Loucy (cell line): ENCODE results near the gene WFDC5.

ENCODE experiments used
- H2AFZ ChIP-seq: fragments of 200-600 bp; sonication (generic); 2 replicates; pipeline ENCODE4 v1.6.0; 2016; ENCODE audit warnings: antibody characterized with exemption, mild to moderate bottlenecking, low read length, moderate library complexity
- H3F3A ChIP-seq: fragments of 200-600 bp; 2 replicates; pipeline ENCODE4 v1.6.0; 2016; ENCODE audit warnings: antibody characterized with exemption, low read depth, mild to moderate bottlenecking
- H3K27me3 ChIP-seq: fragments of 200-600 bp; sonication (generic); 2 replicates; pipeline ENCODE4 v1.6.1; 2014; ENCODE audit warnings: low read length, mild to moderate bottlenecking; ENCODE audit not compliant: insufficient read depth, poor library complexity, severe bottlenecking
- H3K36me3 ChIP-seq: fragments of 200-600 bp; sonication (generic); 2 replicates; pipeline ENCODE4 v1.6.1; 2016; ENCODE audit warnings: low read length; ENCODE audit not compliant: insufficient read depth
- H3K4me1 ChIP-seq: fragments of 200-600 bp; sonication (generic); 2 replicates; pipeline ENCODE4 v1.5.1; 2014; ENCODE audit warnings: low read length, mild to moderate bottlenecking; ENCODE audit not compliant: insufficient read depth, poor library complexity, severe bottlenecking
- H3K4me2 ChIP-seq: fragments of 200-600 bp; sonication (generic); 2 replicates; pipeline ENCODE4 v1.6.0; 2014; ENCODE audit warnings: antibody characterized with exemption, low read length, low read depth, mild to moderate bottlenecking; ENCODE audit not compliant: poor library complexity, severe bottlenecking
- H3K4me3 ChIP-seq: fragments of 200-600 bp; sonication (generic); 2 replicates; pipeline ENCODE4 v1.5.1; 2014; ENCODE audit warnings: low read length, mild to moderate bottlenecking, mixed read lengths; ENCODE audit not compliant: poor library complexity, severe bottlenecking
- H3K79me2 ChIP-seq: fragments of 200-600 bp; sonication (generic); 2 replicates; pipeline ENCODE4 v1.6.1; 2014; ENCODE audit warnings: low read length; ENCODE audit not compliant: insufficient read depth
- H3K9ac ChIP-seq: fragments of 200-600 bp; sonication (generic); 2 replicates; pipeline ENCODE4 v1.6.0; 2014; ENCODE audit warnings: mild to moderate bottlenecking, low read depth, low read length, moderate library complexity; ENCODE audit not compliant: poor library complexity, severe bottlenecking
- H3K9me2 ChIP-seq: fragments of 200-600 bp; sonication (generic); replicated peaks from 2 replicates; pipeline ENCODE4 v1.6.1; 2016; ENCODE audit warnings: low read depth, low read length, mixed read lengths
- H3K9me3 ChIP-seq: fragments of 200-600 bp; sonication (generic); 2 replicates; pipeline ENCODE4 v1.6.1; 2014; ENCODE audit warnings: mild to moderate bottlenecking, antibody characterized with exemption, low read length, low read depth; ENCODE audit not compliant: insufficient read depth
- H4K20me1 ChIP-seq: fragments of 200-600 bp; sonication (generic); 2 replicates; pipeline ENCODE4 v1.6.0; 2014; ENCODE audit warnings: antibody characterized with exemption, low read length, mild to moderate bottlenecking; ENCODE audit not compliant: insufficient read depth, poor library complexity, severe bottlenecking
- EZH2phosphoT487 ChIP-seq: fragments of 200-600 bp; IDR thresholded peaks from 2 replicates; pipeline ENCODE4 v1.6.1; 2018; ENCODE audit warnings: antibody characterized with exemption, mild to moderate bottlenecking, moderate library complexity, borderline replicate concordance
- TF ChIP-seq, protein P1 (sequence below): fragments of 200-600 bp; sonication (generic); conservative IDR thresholded peaks from 2 replicates; pipeline ENCODE4 v1.5.1; 2014; ENCODE audit warnings: mild to moderate bottlenecking, antibody characterized with exemption, low read length

Gene WFDC5

GRCh38 chr20:45119556-45120266 is 4.7 kb upstream of the WFDC5 start:
- no peak overlapping the region for H3K4me3 ChIP-seq
- no peak overlapping the region for H2AFZ ChIP-seq
- TF ChIP-seq, protein P1, sequence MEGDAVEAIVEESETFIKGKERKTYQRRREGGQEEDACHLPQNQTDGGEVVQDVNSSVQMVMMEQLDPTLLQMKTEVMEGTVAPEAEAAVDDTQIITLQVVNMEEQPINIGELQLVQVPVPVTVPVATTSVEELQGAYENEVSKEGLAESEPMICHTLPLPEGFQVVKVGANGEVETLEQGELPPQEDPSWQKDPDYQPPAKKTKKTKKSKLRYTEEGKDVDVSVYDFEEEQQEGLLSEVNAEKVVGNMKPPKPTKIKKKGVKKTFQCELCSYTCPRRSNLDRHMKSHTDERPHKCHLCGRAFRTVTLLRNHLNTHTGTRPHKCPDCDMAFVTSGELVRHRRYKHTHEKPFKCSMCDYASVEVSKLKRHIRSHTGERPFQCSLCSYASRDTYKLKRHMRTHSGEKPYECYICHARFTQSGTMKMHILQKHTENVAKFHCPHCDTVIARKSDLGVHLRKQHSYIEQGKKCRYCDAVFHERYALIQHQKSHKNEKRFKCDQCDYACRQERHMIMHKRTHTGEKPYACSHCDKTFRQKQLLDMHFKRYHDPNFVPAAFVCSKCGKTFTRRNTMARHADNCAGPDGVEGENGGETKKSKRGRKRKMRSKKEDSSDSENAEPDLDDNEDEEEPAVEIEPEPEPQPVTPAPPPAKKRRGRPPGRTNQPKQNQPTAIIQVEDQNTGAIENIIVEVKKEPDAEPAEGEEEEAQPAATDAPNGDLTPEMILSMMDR: no peak
- TF ChIP-seq EZH2phosphoT487: no peak
- no peaks in the 10 kb centered on the region for H3K9me2 ChIP-seq
- H3K36me3 ChIP-seq: no peaks in the 10 kb centered on the region
- no peaks in the 10 kb centered on the region for H3K9me3 ChIP-seq
- H3K4me2 ChIP-seq: no peak overlapping the region
- no peaks in the 10 kb centered on the region for H3F3A ChIP-seq
- H3K4me1 ChIP-seq: no peaks in the 10 kb centered on the region
- H3K9ac ChIP-seq: no peak overlapping the region
- no peaks in the 10 kb centered on the region for H3K27me3 ChIP-seq
- no peaks in the 10 kb centered on the region for H4K20me1 ChIP-seq
- H3K79me2 ChIP-seq: no peaks in the 10 kb centered on the region

GRCh38 chr20:45118028-45118427 is 3.1 kb upstream of the WFDC5 start:
- H3K27me3 ChIP-seq: no peaks in the 10 kb centered on the region
- no peaks in the 10 kb centered on the region for H3K9me2 ChIP-seq
- no peak for TF ChIP-seq EZH2phosphoT487
- TF ChIP-seq, protein P1: peak; percentile 47
- no peak overlapping the region for H3K4me2 ChIP-seq
- H4K20me1 ChIP-seq: no peaks in the 10 kb centered on the region
- no peaks in the 10 kb centered on the region for H3K36me3 ChIP-seq
- no peak overlapping the region for H3K9ac ChIP-seq
- no peak overlapping the region for H2AFZ ChIP-seq
- H3K4me3 ChIP-seq: no peak overlapping the region
- no peaks in the 10 kb centered on the region for H3K79me2 ChIP-seq
- H3F3A ChIP-seq: no peaks in the 10 kb centered on the region
- no peaks in the 10 kb centered on the region for H3K9me3 ChIP-seq
- no peaks in the 10 kb centered on the region for H3K4me1 ChIP-seq

DNA sequence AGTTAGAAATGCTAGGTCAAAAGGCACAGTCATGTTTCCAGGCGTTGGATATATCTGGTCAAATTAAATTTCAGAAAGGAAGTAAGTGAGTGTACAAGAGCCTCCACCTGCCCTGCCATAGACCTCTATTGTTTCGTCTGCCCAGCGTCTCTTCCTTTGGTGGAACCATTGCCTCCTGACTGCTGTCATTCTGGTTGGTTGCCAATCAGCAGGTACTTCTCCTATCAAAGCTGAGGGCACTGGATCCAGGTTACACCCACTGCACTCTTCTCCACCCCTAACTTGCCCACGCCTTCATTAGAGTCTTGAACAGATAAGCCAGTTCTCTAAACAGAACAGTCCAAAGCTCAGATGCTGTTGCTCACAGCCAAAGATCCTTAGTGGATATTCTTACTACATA is 2.6 kb upstream of the WFDC5 start:
- no peak overlapping the region for H3K4me3 ChIP-seq
- no peaks in the 10 kb centered on the region for H4K20me1 ChIP-seq
- no peaks in the 10 kb centered on the region for H3K79me2 ChIP-seq
- H3K9me3 ChIP-seq: no peaks in the 10 kb centered on the region
- H3F3A ChIP-seq: no peaks in the 10 kb centered on the region
- TF ChIP-seq, protein P1: no peak
- no peak for TF ChIP-seq EZH2phosphoT487
- no peaks in the 10 kb centered on the region for H3K4me1 ChIP-seq
- no peak overlapping the region for H2AFZ ChIP-seq
- no peaks in the 10 kb centered on the region for H3K27me3 ChIP-seq
- no peaks in the 10 kb centered on the region for H3K36me3 ChIP-seq
- H3K9ac ChIP-seq: no peak overlapping the region
- no peak overlapping the region for H3K4me2 ChIP-seq
- no peaks in the 10 kb centered on the region for H3K9me2 ChIP-seq
